Esophagus squamous epithelium (tissue), 4 donors: ENCODE results near the gene PAXX.

Experiments used
- CTCF ChIP-seq, 6 experiments: fragments of 450-650 bp in 4 of 6; fragments of 200-600 bp in 2 of 6; sonication (generic) in 2 of 6; IDR thresholded peaks; one replicate each; pipeline ENCODE4 v1.5.1; 2016 to 2019; ENCODE audit warnings: antibody characterized with exemption in 6 of 6, mild to moderate bottlenecking in 4 of 6, moderate library complexity in 4 of 6
- POLR2A ChIP-seq, 4 donors: fragments of 450-650 bp; IDR thresholded peaks; one replicate each; pipeline ENCODE4 v1.6.1; 2017; ENCODE audit warnings: antibody characterized with exemption in 4 of 4, mild to moderate bottlenecking in 4 of 4, moderate library complexity in 3 of 4

GRCh38 chr9:136951541-136952320 is 40.5 kb upstream of the PAXX start, which contains the start of gene LCN12:
- TF ChIP-seq CTCF (IDR thresholded peaks at IDR 0.05) (no peak), POLR2A (IDR thresholded peaks at IDR 0.05) (no peak)
